Measurements from ENCODE around the gene RHOBTB1. TPM values are rescaled to one million over a fixed set of nuclear protein-coding genes. Genes with fewer than 3 reads are reported as not detected.
A peak's percentile ranks its signal among the peaks of the same experiment; 100 is the strongest.

Gene RHOBTB1
- total RNA-seq, 2 experiments from 2014 or later: not detected

DNA sequence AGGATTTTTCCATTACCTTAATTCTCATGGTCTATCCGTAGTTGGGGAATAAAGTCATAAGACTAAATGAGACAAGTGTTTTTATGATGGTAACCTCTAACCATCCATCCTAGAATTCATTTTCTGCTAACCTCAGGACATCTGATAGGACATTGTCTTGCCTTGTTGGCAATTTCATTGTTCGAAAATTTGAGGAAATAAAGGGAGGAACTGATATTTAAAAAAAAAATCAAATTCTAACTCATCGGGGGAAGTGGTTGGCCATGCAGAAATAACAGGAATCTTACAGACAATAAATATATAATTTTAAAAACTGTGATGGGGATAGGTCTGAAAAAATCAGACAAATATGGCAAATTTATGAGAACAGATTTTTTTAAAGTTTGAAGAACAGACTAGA lies 21.7 kb upstream of the RHOBTB1 start:
- no peak overlapping the region for H3K4me2 ChIP-seq (ENCODE audit: low read length)
- no peaks in the 10 kb centered on the region for H4K20me1 ChIP-seq (ENCODE audit: insufficient read depth, low read length)
- TF ChIP-seq EZH2phosphoT487 (IDR thresholded peaks at IDR 0.05; ENCODE audit: borderline replicate concordance, low read depth, low read length): no peak
- TF ChIP-seq CTCF (conservative IDR thresholded peaks at IDR 0.05; ENCODE audit: low read length): no peak
- no peaks in the 10 kb centered on the region for H3K79me2 ChIP-seq (ENCODE audit: insufficient read depth, low read depth, low read length)
- H3K27ac ChIP-seq (ENCODE audit: low read depth, low read length, poor library complexity, severe bottlenecking): no peak overlapping the region
- POLR2A ChIA-PET: no interaction called here
- H3K4me3 ChIP-seq (ENCODE audit: low read depth, low read length, poor library complexity, severe bottlenecking): no peak overlapping the region
- no peaks in the 10 kb centered on the region for H3K9me3 ChIP-seq (ENCODE audit: low read length)
- no peaks in the 10 kb centered on the region for H3K36me3 ChIP-seq (ENCODE audit: insufficient read depth, low read length)
- H3K4me1 ChIP-seq (ENCODE audit: insufficient read depth, low read length, poor library complexity, severe bottlenecking): peaks cover 9% of the 10 kb centered on the region
- CTCF ChIA-PET (ENCODE audit: unreplicated experiment): no interaction called here
- no peak for DNase-seq (ENCODE audit: low spot score)
- intact Hi-C loops (cut with micrococcal nuclease; ENCODE audit: unreplicated experiment): loop anchor here (2.0 to 5.0 kb wide), 2 partner anchors 83 to 317 kb away; no protein-coding TSS in a partner anchor
- no TSS peak for BruUV-seq (replicated peaks)
- no peak overlapping the region for H2AFZ ChIP-seq (ENCODE audit: low read length)
- H3K9me2 ChIP-seq (ENCODE audit: insufficient read depth, low read length): no peaks in the 10 kb centered on the region

- DNase-seq (ENCODE audit: low spot score): peak; percentile 60
Observed at GRCh38 chr10:60964257-60965235, 20.6 kb upstream of the RHOBTB1 start.

More at GRCh38 chr10:60964257-60965235, 20.6 kb upstream of the RHOBTB1 start:
- no peak overlapping the region for H3K27ac ChIP-seq (ENCODE audit: low read depth, low read length, poor library complexity, severe bottlenecking)
- no peaks in the 10 kb centered on the region for H3K79me2 ChIP-seq (ENCODE audit: insufficient read depth, low read depth, low read length)
- no peak overlapping the region for H3K4me3 ChIP-seq (ENCODE audit: low read depth, low read length, poor library complexity, severe bottlenecking)
- peaks cover 10% of the 10 kb centered on the region for H3K4me1 ChIP-seq (ENCODE audit: insufficient read depth, low read length, poor library complexity, severe bottlenecking)
- POLR2A ChIA-PET: interaction anchor here (0.8 kb wide), 1 partner anchor 31 kb away, joined by 3 read pairs; no protein-coding TSS in a partner anchor
- peak; percentile 91 for TF ChIP-seq CTCF (conservative IDR thresholded peaks at IDR 0.05; ENCODE audit: low read length)
- TF ChIP-seq EZH2phosphoT487 (IDR thresholded peaks at IDR 0.05; ENCODE audit: borderline replicate concordance, low read depth, low read length): no peak
- no peaks in the 10 kb centered on the region for H4K20me1 ChIP-seq (ENCODE audit: insufficient read depth, low read length)
- CTCF ChIA-PET (ENCODE audit: unreplicated experiment): no interaction called here
- no peak overlapping the region for H3K4me2 ChIP-seq (ENCODE audit: low read length)
- no peaks in the 10 kb centered on the region for H3K9me3 ChIP-seq (ENCODE audit: low read length)
- no peak overlapping the region for H2AFZ ChIP-seq (ENCODE audit: low read length)
- intact Hi-C loops (cut with micrococcal nuclease; ENCODE audit: unreplicated experiment): loop anchor here (1.0 to 5.0 kb wide), 3 partner anchors 82 to 318 kb away; no protein-coding TSS in a partner anchor
- H3K9me2 ChIP-seq (ENCODE audit: insufficient read depth, low read length): no peaks in the 10 kb centered on the region
- BruUV-seq (replicated peaks): no TSS peak
- H3K36me3 ChIP-seq (ENCODE audit: insufficient read depth, low read length): no peaks in the 10 kb centered on the region

All from OCI-LY7 (cell line).